HG02970 (cell line): ENCODE measurements around the gene CDH15.

ENCODE experiments used
- ATAC-seq: cut with Tn5 transposase; IDR thresholded peaks from one replicate; pipeline ENCODE4 v1.9.1; 2021; ENCODE audit warnings: mild to moderate bottlenecking, moderate library complexity, moderate number of reproducible peaks; ENCODE audit not compliant: unreplicated experiment, low FRiP score

The CDH15 gene

GRCh38 chr16:89170346-89171215 lies 967 bp upstream of the CDH15 start:
- no peak for ATAC-seq

- ATAC-seq: no peak
Observed at GRCh38 chr16:89172171-89172527, 601 bp downstream of the CDH15 start.

GRCh38 chr16:89172528-89173173 lies 1.1 kb downstream of the CDH15 start:
- ATAC-seq: no peak

- ATAC-seq: no peak
Observed at GRCh38 chr16:89173174-89173921, 1.8 kb downstream of the CDH15 start.

- ATAC-seq: no peak
Observed at GRCh38 chr16:89174055-89174827, 2.7 kb downstream of the CDH15 start.

- no peak for ATAC-seq
Observed at GRCh38 chr16:89174877-89175276, 3.3 kb downstream of the CDH15 start.

- no peak for ATAC-seq
Observed at GRCh38 chr16:89175280-89176146, 4.0 kb downstream of the CDH15 start.

GRCh38 chr16:89176147-89176690 lies 4.7 kb downstream of the CDH15 start:
- no peak for ATAC-seq

GRCh38 chr16:89176717-89177116 lies 5.2 kb downstream of the CDH15 start:
- ATAC-seq: no peak

GRCh38 chr16:89177501-89177900 lies 6.0 kb downstream of the CDH15 start:
- no peak for ATAC-seq

GRCh38 chr16:89178453-89179147 lies 7.1 kb downstream of the CDH15 start:
- ATAC-seq: no peak

GRCh38 chr16:89179148-89179484 lies 7.6 kb downstream of the CDH15 start:
- ATAC-seq: no peak

GRCh38 chr16:89179656-89180315 lies 8.2 kb downstream of the CDH15 start:
- ATAC-seq: no peak

- no peak for ATAC-seq
Observed at GRCh38 chr16:89183463-89183862, 11.9 kb downstream of the CDH15 start.

- no peak for ATAC-seq
Observed at GRCh38 chr16:89183975-89184676, 12.6 kb downstream of the CDH15 start.

- no peak for ATAC-seq
Observed at GRCh38 chr16:89184677-89184932, 13.1 kb downstream of the CDH15 start.

- ATAC-seq: no peak
Observed at GRCh38 chr16:89184933-89185794, 13.6 kb downstream of the CDH15 start.
